Neural progenitor cell (in vitro differentiated cells): ENCODE data around the gene DCLK2. TPM values are rescaled to one million over a fixed set of nuclear protein-coding genes. Genes with fewer than 3 reads are reported as not detected.

Experiments used
- DNase-seq: peaks from one replicate; pipeline ENCODE4 v3.0.0-alpha.2; 2016; ENCODE audit warnings: low spot score
- H2AFZ ChIP-seq: fragments of 200-600 bp; sonication (generic); replicated peaks from 2 replicates; pipeline ENCODE4 v1.6.1; 2016; ENCODE audit warnings: antibody characterized with exemption
- H3F3A ChIP-seq: fragments of 200-600 bp; sonication (generic); 2 replicates; pipeline ENCODE4 v1.6.1; 2016; ENCODE audit warnings: antibody characterized with exemption, low read depth
- H3K27ac ChIP-seq: fragments of 200-600 bp; sonication (generic); 2 replicates; pipeline ENCODE4 v1.5.1; 2016; ENCODE audit warnings: mild to moderate bottlenecking
- H3K27me3 ChIP-seq: fragments of 200-600 bp; sonication (generic); 2 replicates; pipeline ENCODE4 v1.6.1; 2016; ENCODE audit warnings: mild to moderate bottlenecking, moderate library complexity
- H3K36me3 ChIP-seq: fragments of 200-600 bp; sonication (generic); 2 replicates; pipeline ENCODE4 v1.5.1; 2016
- H3K4me1 ChIP-seq: fragments of 200-600 bp; sonication (generic); 2 replicates; pipeline ENCODE4 v1.6.1; 2016; ENCODE audit warnings: mixed run types
- H3K4me2 ChIP-seq: fragments of 200-600 bp; sonication (generic); 2 replicates; pipeline ENCODE4 v1.6.1; 2016
- H3K4me3 ChIP-seq: fragments of 200-600 bp; sonication (generic); 2 replicates; pipeline ENCODE4 v1.5.1; 2016
- H3K79me2 ChIP-seq: fragments of 200-600 bp; sonication (generic); 2 replicates; pipeline ENCODE4 v1.6.1; 2016; ENCODE audit warnings: low read depth
- H3K9ac ChIP-seq: fragments of 200-600 bp; sonication (generic); 2 replicates; pipeline ENCODE4 v1.6.1; 2016
- H3K9me3 ChIP-seq: fragments of 200-600 bp; sonication (generic); 2 replicates; pipeline ENCODE4 v1.5.1; 2016; ENCODE audit warnings: low read depth
- H4K20me1 ChIP-seq: fragments of 200-600 bp; sonication (generic); 2 replicates; pipeline ENCODE4 v1.6.1; 2016; ENCODE audit warnings: low read depth
- H3K27ac Mint-ChIP-seq: 3 replicates; pipeline ENCODE4 v1.8.0; 2021; ENCODE audit warnings: mixed read lengths
- H3K27me3 Mint-ChIP-seq: 2 replicates; pipeline ENCODE4 v1.8.0; 2022; ENCODE audit warnings: low read depth, mild to moderate bottlenecking, inconsistent platforms, moderate library complexity, mixed read lengths; ENCODE audit not compliant: insufficient read depth
- H3K36me3 Mint-ChIP-seq: 3 replicates; pipeline ENCODE4 v1.8.0; 2021; ENCODE audit warnings: mixed read lengths
- H3K4me1 Mint-ChIP-seq: 3 replicates; pipeline ENCODE4 v1.8.0; 2021; ENCODE audit warnings: mixed read lengths
- H3K4me3 Mint-ChIP-seq: 3 replicates; pipeline ENCODE4 v1.8.0; 2021; ENCODE audit warnings: mild to moderate bottlenecking, moderate library complexity, mixed read lengths
- H3K9me3 Mint-ChIP-seq: 3 replicates; pipeline ENCODE4 v1.8.0; 2020; ENCODE audit warnings: mixed read lengths
- CTCF ChIP-seq: fragments of 200-600 bp; sonication (generic); IDR thresholded peaks from 2 replicates; pipeline ENCODE4 v1.5.1; 2017; ENCODE audit warnings: antibody characterized with exemption, mild to moderate bottlenecking
- EZH2 ChIP-seq: fragments of 200-600 bp; sonication (generic); IDR thresholded peaks from 2 replicates; pipeline ENCODE4 v1.6.1; 2017; ENCODE audit warnings: antibody characterized with exemption, mild to moderate bottlenecking, moderate library complexity
- EZH2phosphoT487 ChIP-seq: fragments of 200-600 bp; sonication (generic); IDR thresholded peaks from 2 replicates; pipeline ENCODE4 v1.6.1; 2017; ENCODE audit warnings: antibody characterized with exemption
- total RNA-seq: library from RNA; depleted of rRNA; stranded (reverse); fragments of >200 nt; gene quantifications from 2 replicates; pipeline ENCODE4 v1.2.3, GENCODE V29; 2015; ENCODE audit warnings: low replicate concordance

DCLK2 gene
- total RNA-seq, 1 donor from 2014 or later = 11.7 TPM

GRCh38 chr4:150046728-150047217, 31.5 kb upstream of the DCLK2 start:
- H3K4me1 Mint-ChIP-seq = peaks cover 7% of the 10 kb centered on the region
- Histone ChIP-seq H3K27ac (no peak overlapping the region), H4K20me1 (no peaks in the 10 kb centered on the region), H3K27me3 (no peaks in the 10 kb centered on the region), H3K9me3 (no peaks in the 10 kb centered on the region), H3K9ac (no peak overlapping the region), H3K4me1 (peaks cover 6% of the 10 kb centered on the region), H2AFZ (peak overlapping the region; percentile 44), H3K79me2 (no peaks in the 10 kb centered on the region), H3K4me3 (no peak overlapping the region), H3F3A (no peaks in the 10 kb centered on the region), H3K36me3 (no peaks in the 10 kb centered on the region), H3K4me2 (no peak overlapping the region)
- DNase-seq = no peak
- no peaks in the 10 kb centered on the region for H3K9me3 Mint-ChIP-seq
- H3K36me3 Mint-ChIP-seq = no peaks in the 10 kb centered on the region
- peaks cover 2% of the 10 kb centered on the region for H3K27me3 Mint-ChIP-seq
- no peak overlapping the region for H3K4me3 Mint-ChIP-seq
- no peak for TF ChIP-seq CTCF
- TF ChIP-seq EZH2phosphoT487 = no peak
- TF ChIP-seq EZH2 = no peak
- H3K27ac Mint-ChIP-seq = no peak overlapping the region

DNA sequence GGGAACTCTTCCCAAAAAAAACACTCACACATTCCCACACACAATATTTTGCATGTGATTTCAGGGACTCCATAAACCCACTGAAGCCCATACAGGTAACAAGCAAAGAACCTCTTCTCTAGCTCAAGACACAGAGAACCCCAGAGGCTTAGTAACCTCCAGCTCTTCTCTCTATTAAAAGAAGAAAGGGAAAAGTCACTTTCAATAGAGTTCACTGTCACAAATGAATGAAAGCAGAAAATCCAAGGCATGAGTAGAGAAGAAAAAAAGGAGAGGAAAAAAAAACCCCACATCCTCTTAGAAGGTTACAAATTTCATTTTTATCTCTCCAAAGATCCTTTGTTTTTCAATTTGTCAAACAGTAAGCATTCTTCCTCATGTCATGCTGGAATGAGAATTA, 30.7 kb upstream of the DCLK2 start:
- H3K9me3 ChIP-seq = no peaks in the 10 kb centered on the region
- H3K36me3 ChIP-seq = no peaks in the 10 kb centered on the region
- no peak overlapping the region for H3K4me3 ChIP-seq
- H3K79me2 ChIP-seq = no peaks in the 10 kb centered on the region
- no peaks in the 10 kb centered on the region for H3K36me3 Mint-ChIP-seq
- H3K4me2 ChIP-seq = no peak overlapping the region
- TF ChIP-seq EZH2 (no peak), EZH2phosphoT487 (no peak), CTCF (no peak)
- peaks cover 6% of the 10 kb centered on the region for H3K4me1 ChIP-seq
- H3K27me3 Mint-ChIP-seq = peaks cover 2% of the 10 kb centered on the region
- H4K20me1 ChIP-seq = no peaks in the 10 kb centered on the region
- no peak overlapping the region for H3K27ac Mint-ChIP-seq
- no peak overlapping the region for H3K9ac ChIP-seq
- no peak for DNase-seq
- no peak overlapping the region for H3K4me3 Mint-ChIP-seq
- H3K27me3 ChIP-seq = no peaks in the 10 kb centered on the region
- no peaks in the 10 kb centered on the region for H3F3A ChIP-seq
- H3K9me3 Mint-ChIP-seq = no peaks in the 10 kb centered on the region
- no peak overlapping the region for H3K27ac ChIP-seq
- H2AFZ ChIP-seq = no peak overlapping the region
- H3K4me1 Mint-ChIP-seq = peaks cover 5% of the 10 kb centered on the region

GRCh38 chr4:150049682-150050081, 28.6 kb upstream of the DCLK2 start:
- H3K27ac ChIP-seq = no peak overlapping the region
- peaks cover 5% of the 10 kb centered on the region for H3K4me1 Mint-ChIP-seq
- no peaks in the 10 kb centered on the region for H3K79me2 ChIP-seq
- H3K36me3 ChIP-seq = no peaks in the 10 kb centered on the region
- H3K4me3 Mint-ChIP-seq = no peak overlapping the region
- no peaks in the 10 kb centered on the region for H3K36me3 Mint-ChIP-seq
- peaks cover 6% of the 10 kb centered on the region for H3K4me1 ChIP-seq
- H3K9me3 Mint-ChIP-seq = no peaks in the 10 kb centered on the region
- H3K9ac ChIP-seq = no peak overlapping the region
- H3K27me3 Mint-ChIP-seq = no peaks in the 10 kb centered on the region
- H3K4me2 ChIP-seq = no peak overlapping the region
- no peak overlapping the region for H2AFZ ChIP-seq
- H3K27ac Mint-ChIP-seq = no peak overlapping the region
- no peak overlapping the region for H3K4me3 ChIP-seq
- no peaks in the 10 kb centered on the region for H4K20me1 ChIP-seq
- TF ChIP-seq EZH2phosphoT487 (no peak), EZH2 (no peak), CTCF (no peak)
- no peak for DNase-seq
- no peaks in the 10 kb centered on the region for H3K9me3 ChIP-seq
- H3F3A ChIP-seq = no peaks in the 10 kb centered on the region
- no peaks in the 10 kb centered on the region for H3K27me3 ChIP-seq
